Lung microvascular endothelial cell (primary cell): ENCODE data around the gene PBX2. TPM values are rescaled to one million over a fixed set of nuclear protein-coding genes. Genes with fewer than 3 reads are reported as not detected.

Source experiments
- DNase-seq, 2 donors: peaks; one replicate each; pipeline versions ENCODE4 v3.0.0 to v3.0.0-alpha.2; 2010; ENCODE audit warnings: low read depth in 2 of 2
- total RNA-seq: library from RNA; depleted of rRNA; stranded (reverse); fragments of >200 nt; gene quantifications from 2 replicates; pipeline ENCODE4 v1.2.1, GENCODE V29; 2014

The PBX2 gene
- total RNA-seq, 1 donor from 2014 or later = 26.8 TPM

DNA sequence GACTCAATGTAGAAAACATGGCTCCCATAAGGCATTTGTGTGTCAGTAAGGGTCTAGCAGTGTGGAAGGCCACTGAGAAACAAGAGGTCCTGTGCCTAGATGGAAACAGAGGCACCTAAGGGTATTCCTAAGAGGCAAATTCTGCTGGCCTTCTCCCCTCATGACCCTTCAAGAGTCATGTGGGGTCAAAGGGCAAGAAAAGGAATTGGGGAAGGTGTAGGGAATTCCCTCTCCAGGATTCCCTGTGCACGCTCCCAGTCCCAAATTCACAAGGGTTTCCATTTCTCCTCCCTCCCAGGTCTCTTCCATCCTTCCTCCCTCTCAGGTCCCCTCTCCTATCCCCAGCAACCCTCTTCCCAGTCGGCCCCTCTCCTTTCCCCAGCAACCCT lies 14.7 kb downstream of the PBX2 start:
- DNase-seq = no peak

DNA sequence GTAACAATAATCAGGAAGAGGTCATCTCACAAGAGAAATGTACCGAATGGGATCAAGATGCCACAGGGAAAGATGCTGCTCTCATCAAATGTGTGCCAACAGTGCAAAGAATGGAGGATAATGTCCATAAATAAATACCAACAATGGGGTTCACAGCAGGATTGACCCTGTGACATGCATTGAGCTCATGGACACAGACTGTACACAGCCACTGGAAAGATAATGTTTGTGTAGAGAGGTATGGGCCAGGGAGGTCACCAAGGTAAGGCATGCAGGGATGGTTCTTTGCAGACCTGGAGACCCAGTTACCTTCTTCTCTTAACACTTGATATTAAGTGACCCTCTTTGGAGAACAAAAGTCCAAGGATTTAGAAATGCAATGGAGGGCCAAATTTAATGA lies 15.6 kb downstream of the PBX2 start:
- no peak for DNase-seq

DNA sequence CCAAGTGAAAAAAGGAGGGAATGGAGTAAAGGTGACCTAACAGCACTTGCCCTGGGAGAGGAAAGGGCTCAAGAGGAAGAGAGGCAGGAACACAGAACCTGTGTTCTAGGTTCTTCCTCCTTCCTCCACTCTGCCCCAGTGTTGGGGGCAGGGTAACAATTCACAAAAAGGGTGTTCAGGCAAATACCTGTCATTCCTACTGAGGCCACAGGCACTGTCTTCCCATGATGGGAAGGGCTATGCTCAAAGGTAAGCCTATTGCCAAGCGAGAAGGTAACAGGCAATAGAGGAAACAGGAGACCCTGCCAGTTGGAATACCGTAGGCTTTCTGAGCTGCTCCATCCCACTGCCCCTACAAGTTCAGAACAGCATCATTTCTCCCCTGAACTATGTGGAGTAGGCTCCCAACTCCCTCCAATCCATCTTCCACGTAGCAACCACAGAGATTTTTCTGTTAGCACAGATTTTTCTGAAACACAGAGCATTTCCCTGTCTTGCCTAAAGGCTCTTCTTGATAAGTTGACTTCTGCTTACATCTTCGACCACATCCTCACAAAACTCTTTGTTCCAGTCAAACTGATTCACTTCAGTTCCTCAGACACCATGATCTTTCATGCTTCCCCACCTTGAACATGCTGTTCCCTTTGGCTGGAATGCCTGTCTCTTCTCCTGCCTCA lies 16.8 kb downstream of the PBX2 start:
- no peak for DNase-seq

DNA sequence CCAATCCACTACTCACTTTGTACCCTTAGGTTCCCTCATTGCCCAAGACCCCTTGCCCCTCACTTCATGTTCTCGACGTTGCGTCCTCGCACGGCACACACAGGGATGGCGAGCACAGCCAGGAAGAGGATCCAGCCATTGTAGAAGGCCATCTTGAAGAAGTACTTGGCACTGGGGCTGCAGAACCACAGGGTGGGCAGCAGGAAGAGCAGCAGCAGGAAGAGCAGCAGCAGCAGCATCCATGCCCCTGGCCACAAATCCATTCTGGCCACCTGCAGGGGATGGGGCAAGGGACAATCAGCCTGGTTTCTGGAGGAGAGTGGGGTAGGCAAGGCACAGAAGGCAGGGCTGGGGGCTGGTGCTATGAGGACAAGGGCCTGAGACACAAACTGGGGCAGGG lies 18.8 kb downstream of the PBX2 start:
- DNase-seq = no peak

DNA sequence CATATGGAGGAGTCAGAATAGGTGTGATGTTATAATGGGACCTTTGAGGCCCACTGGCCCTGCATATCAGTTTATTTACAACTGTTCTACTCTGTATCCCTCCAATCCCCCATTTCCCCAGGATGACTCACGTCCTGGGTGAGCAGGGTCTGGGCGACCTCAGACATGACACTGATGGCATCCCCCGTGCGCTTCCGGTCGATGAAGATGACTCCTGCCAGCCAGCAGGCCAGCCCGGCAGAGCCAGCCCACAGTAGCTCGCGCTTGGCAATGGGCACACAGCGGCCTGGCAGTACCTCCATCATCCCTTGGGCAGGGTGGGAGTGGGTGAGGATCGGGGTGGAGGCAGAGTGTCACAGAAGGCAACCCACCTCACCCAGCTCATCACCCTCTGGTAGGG lies 19.7 kb downstream of the PBX2 start:
- no peak for DNase-seq

DNA sequence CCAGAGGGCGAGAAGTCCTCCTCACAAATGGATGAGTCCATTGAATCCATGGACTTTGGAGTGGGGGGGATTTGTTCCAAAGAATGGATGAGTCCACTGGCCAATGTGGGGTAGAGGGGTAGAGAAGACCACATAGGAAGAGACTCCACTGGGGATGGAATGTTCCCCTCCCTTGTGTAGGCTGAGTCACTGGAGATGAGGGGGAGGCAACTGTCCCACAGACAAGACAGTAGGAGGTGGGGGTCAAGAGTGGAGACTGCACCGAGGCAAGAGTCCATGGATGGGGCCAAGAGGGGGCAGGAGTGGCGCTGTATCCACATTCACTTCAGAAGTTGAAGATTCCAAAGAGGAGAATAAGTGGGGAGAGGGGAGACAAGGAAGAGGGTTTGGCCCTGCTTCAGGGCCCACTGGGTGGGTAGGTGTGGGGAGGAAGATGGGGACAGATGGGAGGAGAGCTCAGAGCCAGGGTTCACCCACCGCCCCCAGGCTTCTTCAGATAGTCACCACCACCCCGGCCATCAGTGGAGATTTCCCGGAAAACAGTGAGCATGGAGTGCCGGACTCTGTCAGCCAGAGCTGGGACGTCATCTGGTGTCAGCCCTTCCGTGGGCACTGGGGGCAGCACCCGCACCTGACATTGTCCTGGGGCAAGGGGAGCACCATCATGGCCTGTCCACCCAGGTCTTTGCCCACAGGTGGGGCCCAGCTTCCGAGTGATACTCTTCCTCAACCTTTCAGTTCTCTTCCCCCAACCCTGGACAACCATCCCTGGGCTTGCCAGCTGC lies 21.0 kb downstream of the PBX2 start:
- no peak for DNase-seq

DNA sequence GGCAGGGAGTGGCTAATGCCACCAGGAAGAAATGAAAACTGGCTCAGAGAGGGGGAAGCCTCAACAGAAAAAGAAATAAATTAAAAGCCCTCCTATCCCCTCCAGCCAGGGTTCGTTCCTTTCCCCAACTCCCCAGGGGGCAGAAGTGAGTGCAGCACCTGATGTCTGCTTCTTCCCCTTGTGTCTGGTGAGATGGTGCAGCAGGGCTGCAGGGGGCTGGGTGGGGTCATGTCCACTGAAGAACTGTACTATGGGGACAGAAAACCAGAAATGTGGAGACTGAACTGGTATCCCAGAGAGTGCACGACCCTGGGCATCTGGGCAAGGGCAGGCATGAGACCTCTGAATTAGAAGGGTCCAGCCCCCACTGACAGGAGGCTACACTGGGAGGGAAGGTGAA lies 21.7 kb downstream of the PBX2 start:
- DNase-seq = no peak

DNA sequence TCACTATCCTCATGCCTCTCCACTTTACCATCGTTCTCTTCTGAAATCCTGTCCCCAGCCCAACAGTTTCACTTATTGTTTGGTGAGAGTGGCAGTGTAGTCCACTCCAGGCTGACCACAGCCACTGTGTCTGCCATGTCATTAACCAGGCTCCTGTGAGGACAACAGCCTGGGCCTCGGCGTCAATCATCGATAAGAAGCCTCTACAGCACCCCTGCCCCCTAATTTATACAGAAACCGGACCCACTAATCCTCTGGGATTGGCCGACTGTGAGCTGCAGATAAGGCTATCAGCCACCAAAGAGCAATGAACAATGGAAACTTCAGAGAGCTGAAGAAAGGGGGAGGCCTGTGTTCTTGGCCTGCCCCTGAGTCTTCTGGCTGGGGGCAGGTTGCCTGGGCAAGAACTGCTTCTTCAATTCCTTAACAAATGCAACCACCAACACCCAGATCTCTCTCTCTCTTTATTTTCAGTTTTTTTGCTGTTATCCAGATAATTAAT lies 22.2 kb downstream of the PBX2 start:
- DNase-seq = no peak

DNA sequence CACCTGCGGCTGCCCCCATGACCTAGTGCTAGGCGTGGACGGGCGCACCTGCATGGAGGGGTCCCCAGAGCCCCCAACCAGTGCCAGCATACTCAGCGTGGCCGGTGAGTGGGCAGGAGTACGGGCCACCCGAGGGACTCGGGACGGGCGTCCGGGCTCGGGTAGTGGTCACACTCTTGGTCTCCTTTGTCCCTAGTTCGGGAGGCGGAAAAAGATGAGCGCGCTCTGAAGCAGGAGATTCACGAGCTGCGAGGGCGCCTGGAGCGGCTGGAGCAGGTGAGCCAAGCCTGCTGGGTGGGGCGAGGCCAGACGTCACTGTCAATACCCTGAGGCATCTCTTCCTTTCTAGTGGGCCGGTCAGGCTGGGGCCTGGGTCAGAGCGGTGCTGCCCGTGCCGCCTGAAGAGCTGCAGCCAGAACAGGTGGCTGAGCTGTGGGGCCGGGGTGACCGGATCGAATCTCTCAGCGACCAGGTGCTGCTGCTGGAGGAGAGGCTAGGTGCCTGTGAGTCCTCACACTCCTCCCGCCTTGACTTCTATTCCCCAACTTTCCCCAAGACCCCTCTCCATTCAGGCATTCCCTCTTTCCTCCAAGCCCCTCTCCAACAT lies 22.7 kb downstream of the PBX2 start:
- DNase-seq = no peak

DNA sequence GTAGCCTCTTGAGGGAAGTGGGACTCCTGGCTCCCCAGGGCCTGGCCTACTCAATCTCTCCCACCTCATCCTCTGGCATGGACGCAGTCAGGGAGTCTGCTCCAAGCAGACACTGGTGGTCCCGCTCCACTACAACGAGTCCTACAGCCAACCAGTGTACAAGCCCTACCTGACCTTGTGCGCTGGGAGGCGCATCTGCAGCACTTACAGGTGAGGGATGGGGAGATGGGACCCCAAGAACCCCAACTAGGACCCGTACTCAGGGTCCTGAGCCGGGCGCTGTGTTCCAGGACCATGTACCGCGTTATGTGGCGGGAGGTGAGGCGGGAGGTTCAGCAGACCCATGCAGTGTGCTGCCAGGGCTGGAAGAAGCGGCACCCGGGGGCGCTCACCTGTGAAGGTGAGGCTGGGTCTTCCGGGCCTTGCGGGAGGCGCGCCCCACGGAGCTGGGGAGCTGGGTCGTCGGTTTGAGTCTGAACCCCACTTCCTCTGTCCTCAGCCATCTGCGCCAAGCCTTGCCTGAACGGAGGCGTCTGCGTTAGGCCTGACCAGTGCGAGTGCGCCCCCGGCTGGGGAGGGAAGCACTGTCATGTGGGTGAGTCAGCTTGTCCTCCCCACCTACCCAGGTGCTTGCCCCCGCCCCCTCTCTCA lies 23.5 kb downstream of the PBX2 start:
- DNase-seq = no peak

DNA sequence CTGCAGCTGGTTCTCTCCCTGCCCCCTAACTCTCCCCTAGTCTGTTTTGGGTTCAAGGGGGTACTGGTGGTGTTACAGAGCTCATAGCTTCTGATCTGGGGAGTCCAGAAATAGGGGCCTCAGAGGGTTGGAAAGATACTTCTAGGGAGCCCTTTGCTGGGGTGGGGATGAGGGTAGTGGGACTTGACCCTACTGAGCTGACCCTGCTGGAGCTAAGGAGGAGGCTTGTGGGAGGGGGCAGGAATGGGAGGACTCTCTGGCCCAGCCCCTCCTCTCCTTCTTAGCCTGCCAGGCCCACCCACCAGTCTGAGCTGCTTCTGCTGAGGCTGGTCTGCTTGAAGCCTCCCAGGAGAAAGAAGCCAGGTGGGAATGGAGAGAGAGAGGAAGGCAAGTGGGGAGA lies 25.7 kb downstream of the PBX2 start, which contains the start of gene EGFL8:
EGFL8 (plus strand) TSS at position 301 of the 400 bp plus-strand sequence. CDS start 1,571 bp downstream, outside the sequence.
- DNase-seq = no peak

DNA sequence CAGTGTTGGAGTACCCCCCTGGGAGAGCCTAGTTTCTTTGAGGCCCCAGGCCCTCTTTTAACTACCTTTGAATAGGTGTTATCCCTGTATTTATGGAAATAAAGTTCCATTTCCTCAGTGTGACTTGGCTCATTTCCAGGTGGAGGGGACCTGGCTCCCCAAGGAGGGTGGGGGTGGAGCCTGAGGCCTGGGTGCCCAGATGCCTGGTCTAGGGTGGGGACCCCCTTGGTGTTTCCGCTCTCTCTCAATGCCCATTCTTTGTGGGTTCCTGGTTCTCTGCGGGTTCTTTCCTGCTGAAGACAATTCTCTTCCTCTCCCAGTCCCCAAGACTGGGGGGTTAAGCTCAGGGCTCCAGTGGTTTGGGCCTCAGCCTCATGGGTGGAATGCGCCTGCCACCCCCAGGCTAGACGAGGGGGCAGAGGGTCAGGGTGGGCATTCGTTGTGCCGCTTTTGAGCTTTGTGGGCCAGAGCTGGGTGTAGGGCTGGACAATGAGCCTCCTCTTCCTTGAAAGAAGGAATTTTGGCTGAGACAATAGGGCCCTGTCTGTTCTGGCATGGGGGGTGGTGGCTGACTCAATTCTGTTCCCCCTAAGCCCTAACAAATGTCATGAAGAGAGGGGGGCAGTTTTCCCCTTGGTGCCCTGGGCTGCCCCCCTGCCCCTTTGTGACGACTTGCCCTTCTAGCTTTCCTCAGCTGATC lies 26.3 kb downstream of the PBX2 start:
- no peak for DNase-seq

DNA sequence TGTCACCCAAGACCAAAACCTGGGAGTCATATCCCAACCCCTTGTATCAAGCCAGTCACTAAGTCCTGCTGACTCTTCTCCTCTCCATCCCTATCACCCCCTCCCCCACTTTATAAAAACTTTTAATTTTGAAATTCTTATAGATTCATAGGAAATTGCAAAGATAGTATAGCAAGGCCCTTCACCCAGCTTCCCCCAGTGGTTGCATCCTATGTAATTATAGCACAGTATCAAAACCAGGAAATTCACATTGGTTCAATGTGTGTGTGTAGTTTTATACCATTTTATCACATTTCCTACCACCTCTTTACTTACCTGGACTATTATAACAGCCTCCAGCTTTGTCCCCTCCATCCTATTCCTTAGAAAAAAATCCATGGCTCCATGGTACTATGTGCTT lies 31.9 kb downstream of the PBX2 start:
- DNase-seq = no peak

DNA sequence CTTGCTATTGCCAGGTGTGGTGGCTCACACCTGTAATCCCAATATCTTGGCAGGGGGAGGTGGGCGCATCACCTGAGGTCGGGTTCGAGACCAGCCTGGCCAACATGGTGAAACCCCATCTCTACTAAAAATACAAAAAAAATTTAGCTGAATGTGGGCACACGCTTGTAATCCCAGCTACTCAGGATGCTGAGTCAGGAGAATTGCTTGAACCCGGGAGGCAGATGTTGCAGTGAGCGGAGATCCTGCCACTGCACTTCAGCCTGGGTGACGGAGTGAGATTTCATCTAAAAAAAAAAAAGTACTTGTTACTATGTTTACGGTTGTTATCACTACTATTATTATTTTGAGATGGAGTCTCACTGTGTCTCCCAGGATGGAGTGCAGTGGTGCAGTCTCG lies 33.1 kb downstream of the PBX2 start:
- no peak for DNase-seq

DNA sequence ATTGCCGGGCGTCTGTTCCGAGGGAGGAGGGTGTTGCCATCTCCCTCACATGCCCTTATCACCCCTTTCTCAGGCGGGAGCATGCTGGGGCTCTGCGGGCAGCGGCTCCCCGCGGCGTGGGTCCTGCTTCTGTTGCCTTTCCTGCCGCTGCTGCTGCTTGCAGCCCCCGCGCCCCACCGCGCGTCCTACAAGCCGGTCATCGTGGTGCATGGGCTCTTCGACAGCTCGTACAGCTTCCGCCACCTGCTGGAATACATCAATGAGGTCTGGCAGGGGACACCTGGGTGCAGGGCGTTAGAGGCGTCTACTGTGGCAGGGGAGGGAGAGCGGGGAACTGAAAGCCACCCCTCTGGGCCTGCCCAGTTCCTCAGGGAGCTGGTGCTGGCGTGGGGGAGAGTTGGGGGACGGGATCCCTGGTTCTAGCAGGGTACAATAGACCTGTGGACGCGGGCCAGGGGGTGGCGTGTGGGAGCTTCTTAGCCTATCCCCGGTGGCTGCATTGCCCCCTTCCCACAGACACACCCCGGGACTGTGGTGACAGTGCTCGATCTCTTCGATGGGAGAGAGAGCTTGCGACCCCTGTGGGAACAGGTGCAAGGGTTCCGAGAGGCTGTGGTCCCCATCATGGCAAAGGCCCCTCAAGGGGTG lies 35.4 kb downstream of the PBX2 start:
- DNase-seq = peak; percentile 71 to 89

DNA sequence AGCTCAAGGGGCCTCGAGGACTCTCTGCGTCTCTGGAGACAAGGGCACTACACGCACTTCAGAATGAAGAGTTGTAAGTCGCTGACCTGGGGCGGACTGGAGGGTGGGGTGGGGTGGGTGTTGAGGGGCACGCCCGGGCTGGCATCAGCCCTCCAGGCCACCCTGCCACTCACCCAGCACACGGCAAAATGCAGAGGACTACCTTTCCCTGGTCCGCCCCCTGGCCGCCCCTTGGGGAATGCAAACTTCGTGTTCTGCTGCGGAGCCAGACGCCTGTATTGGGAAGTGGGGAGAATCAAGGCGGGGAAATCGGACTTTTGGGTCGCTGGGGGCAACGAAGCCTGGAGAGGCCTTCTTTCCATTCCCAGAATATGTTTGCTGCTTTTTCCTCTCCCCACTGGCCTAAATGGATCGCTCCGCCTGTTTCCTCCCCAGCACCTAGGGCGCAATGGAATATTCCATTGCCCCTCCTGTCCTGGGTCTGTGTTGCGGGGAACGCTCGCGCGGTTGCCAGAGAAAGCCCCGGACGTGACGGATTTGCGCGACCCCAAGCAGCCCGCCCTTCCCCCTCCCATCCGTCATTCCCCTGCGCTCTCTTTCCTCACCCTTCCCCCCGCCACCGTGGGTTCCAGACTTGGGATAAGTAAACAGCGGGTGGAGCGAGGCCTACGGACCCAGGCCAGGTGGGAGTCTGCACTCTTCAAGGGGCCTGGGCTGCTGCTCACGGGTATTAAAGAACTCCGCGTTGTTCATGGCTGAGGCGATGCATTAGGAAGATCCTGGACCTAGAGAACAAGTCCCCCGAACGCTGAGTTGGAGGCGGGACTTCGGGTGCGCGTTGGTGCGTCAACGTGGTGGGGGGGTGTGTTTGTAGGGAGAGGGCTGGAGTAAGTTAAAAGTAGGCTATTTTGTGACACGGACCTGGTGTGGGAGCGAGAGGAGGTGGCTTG lies 36.2 kb downstream of the PBX2 start, which contains the start of gene PPT2:
PPT2 (plus strand) TSS at position 578 of the 950 bp plus-strand sequence. CDS start 454 bp downstream, outside the sequence.
- DNase-seq = peak; percentile 94 to 98

DNA sequence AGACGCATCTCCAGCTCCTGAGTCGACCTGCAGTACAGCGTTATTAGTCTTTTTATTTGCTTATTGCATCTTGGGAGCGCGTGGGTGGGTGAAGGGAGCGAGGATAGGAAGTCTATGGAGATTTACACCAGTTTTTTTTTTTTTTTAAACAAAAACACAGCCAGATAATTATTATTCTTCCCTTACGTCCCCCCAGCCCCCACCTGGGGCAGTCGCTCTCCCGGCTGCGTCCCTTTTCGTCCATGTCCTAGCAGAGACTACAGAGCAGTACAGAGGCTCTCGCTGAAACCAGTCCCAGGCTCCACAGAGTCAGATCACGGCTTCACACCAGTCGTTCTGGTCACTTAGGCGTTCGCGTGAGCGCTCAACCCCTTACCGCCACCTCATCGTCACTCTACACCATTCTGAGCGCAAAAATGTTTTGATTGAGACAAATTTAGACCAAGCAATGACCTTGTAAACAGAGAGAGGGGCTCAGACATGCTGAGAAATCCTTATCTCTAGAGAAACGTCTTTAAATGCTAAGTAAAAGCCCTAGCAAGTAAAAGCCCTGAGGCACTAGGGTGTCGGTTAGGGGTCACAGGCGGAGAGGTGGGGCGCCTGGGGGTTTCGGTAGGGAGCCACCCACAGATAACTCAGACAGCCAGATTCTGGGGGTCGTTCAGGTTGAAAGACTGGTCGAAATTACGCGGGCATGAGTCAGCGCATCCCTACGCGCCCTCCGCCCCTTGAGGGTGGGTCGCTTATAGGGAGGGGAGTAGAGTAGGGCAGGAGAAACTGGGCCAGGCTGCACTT lies 37.0 kb downstream of the PBX2 start:
- DNase-seq = peak in 1 of 2 donors; percentile 57

DNA sequence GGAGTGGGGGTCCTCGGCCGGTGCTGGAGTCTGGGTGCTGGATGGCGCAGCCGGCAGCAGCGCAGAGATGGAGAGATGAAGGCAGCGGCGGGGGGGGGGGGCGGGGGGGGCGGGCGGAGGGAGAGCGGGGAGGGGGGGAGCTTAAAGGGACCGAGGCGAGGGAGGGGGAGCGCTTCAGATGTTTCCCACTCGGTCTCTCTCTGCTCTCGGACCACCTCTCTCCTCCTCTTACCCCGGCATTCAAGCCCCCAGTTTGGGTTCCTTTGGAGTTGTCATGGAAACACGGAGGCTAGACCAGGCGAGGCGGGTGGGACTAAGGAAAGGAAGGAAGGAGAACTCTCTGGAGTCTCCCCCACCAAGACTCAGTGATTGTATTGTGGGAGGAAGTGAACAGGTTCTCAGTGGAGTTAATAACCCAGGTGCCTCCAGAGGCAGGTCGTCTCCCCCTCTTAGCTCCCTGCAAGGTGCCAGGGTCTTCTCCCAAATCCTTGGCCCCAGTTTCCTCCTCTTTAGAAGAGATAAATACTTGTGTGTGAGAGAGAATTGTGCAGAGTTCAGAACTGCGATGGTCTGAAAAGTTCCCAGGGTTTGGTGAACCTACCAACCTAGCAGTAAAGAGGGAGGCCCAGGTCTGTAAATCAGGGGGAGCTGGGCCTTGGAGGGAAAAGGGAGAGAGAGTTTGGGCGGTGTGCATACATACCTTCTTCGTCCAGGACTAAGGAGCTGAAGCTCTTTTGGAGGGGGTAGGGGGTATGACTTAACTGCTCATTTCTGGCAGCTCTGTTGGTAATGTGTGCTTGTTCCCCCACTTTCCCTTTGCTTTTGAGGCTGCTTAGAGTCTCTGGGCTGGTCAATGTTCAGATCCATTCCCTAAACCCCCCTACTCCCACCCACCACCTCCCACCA lies 37.9 kb downstream of the PBX2 start, which contains the start of gene PRRT1:
PRRT1 (minus strand) TSS at position 77 of the 906 bp plus-strand sequence. CDS start 112 bp downstream, outside the sequence.
- DNase-seq = no peak
